GM12891 (cell line): Measurements from ENCODE around the gene SLITRK6.

Experiments
- PAX5 ChIP-seq: IDR thresholded peaks from 2 replicates; pipeline ENCODE4 v1.6.1; 2011; ENCODE audit warnings: low read length, moderate library complexity, mild to moderate bottlenecking; ENCODE audit not compliant: insufficient read depth, severe bottlenecking
- POLR2A ChIP-seq: IDR thresholded peaks from 2 replicates; pipeline ENCODE4 v1.6.1; 2011; ENCODE audit warnings: low read depth, low read length, control low read depth
- POLR2AphosphoS5 ChIP-seq: IDR thresholded peaks from 2 replicates; pipeline ENCODE4 v1.6.1; 2011; ENCODE audit warnings: low read depth, low read length, control low read depth
- POU2F2 ChIP-seq: IDR thresholded peaks from 2 replicates; pipeline ENCODE4 v1.6.1; 2011; ENCODE audit warnings: low read depth, mild to moderate bottlenecking, control low read depth, low read length, moderate library complexity
- SPI1 ChIP-seq: IDR thresholded peaks from 2 replicates; pipeline ENCODE4 v1.6.1; 2011; ENCODE audit warnings: low read depth, low read length, control low read depth
- TAF1 ChIP-seq: IDR thresholded peaks from 2 replicates; pipeline ENCODE4 v1.6.1; 2011; ENCODE audit warnings: low read depth, low read length, control low read depth

DNA sequence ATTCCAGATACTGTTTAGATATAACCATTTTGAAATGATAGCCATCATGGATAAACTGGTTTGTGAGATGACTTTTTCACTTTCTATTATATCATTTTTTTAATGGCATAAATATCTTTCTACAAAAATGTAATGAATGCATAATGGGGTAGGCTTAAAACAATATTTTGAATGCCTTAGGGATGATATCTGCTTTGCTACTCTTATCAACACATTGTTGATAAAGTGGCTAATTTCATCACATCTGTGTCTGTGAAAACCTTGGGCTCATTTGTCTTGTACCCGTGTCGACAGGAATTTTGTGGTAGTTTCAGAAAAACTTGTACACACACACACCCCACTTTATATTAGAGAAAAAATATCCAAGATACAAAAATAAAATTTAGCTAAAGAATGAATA is 44.1 kb downstream of the SLITRK6 start:
- TF ChIP-seq TAF1 (no peak), POLR2AphosphoS5 (no peak), SPI1 (no peak), PAX5 (no peak), POLR2A (no peak), POU2F2 (no peak)
